Measurements from ENCODE around the gene B3GNT4. TPM values are rescaled to one million over a fixed set of nuclear protein-coding genes. Genes with fewer than 3 reads are reported as not detected.

The B3GNT4 gene
- total RNA-seq, 2 experiments from 2014 or later = not detected

- no peaks in the 10 kb centered on the region for H3K36me3 ChIP-seq (ENCODE audit: insufficient read depth, low read length)
- H3K4me3 ChIP-seq (ENCODE audit: low read depth, low read length, poor library complexity, severe bottlenecking) = no peak overlapping the region
- no peak overlapping the region for H3K27ac ChIP-seq (ENCODE audit: low read depth, low read length, poor library complexity, severe bottlenecking)
- DNase-seq (ENCODE audit: low spot score) = no peak
- TF ChIP-seq CTCF (conservative IDR thresholded peaks at IDR 0.05; ENCODE audit: low read length) (no peak), EZH2phosphoT487 (IDR thresholded peaks at IDR 0.05; ENCODE audit: borderline replicate concordance, low read depth, low read length) (no peak)
- H3K79me2 ChIP-seq (ENCODE audit: insufficient read depth, low read depth, low read length) = no peaks in the 10 kb centered on the region
- H3K9me2 ChIP-seq (ENCODE audit: insufficient read depth, low read length) = no peaks in the 10 kb centered on the region
- CTCF ChIA-PET (ENCODE audit: unreplicated experiment) = no interaction called here
- H2AFZ ChIP-seq (ENCODE audit: low read length) = no peak overlapping the region
- no TSS peak for BruUV-seq (replicated peaks)
- POLR2A ChIA-PET = no interaction called here
- H3K9me3 ChIP-seq (ENCODE audit: low read length) = no peaks in the 10 kb centered on the region
- intact Hi-C loops (cut with micrococcal nuclease; ENCODE audit: unreplicated experiment) = no loop called here
- no peaks in the 10 kb centered on the region for H3K4me1 ChIP-seq (ENCODE audit: insufficient read depth, low read length, poor library complexity, severe bottlenecking)
- H4K20me1 ChIP-seq (ENCODE audit: insufficient read depth, low read length) = no peaks in the 10 kb centered on the region
- H3K4me2 ChIP-seq (ENCODE audit: low read length) = no peak overlapping the region
These were observed 35.0 kb upstream of the B3GNT4 start for GRCh38 chr12:122168492-122168891.

GRCh38 chr12:122171399-122171798, 32.1 kb upstream of the B3GNT4 start:
- no peaks in the 10 kb centered on the region for H3K79me2 ChIP-seq (ENCODE audit: insufficient read depth, low read depth, low read length)
- H3K9me2 ChIP-seq (ENCODE audit: insufficient read depth, low read length) = no peaks in the 10 kb centered on the region
- CTCF ChIA-PET (ENCODE audit: unreplicated experiment) = no interaction called here
- POLR2A ChIA-PET = no interaction called here
- no peaks in the 10 kb centered on the region for H3K36me3 ChIP-seq (ENCODE audit: insufficient read depth, low read length)
- no TSS peak for BruUV-seq (replicated peaks)
- H3K27ac ChIP-seq (ENCODE audit: low read depth, low read length, poor library complexity, severe bottlenecking) = no peak overlapping the region
- no peak overlapping the region for H3K4me2 ChIP-seq (ENCODE audit: low read length)
- H3K4me1 ChIP-seq (ENCODE audit: insufficient read depth, low read length, poor library complexity, severe bottlenecking) = no peaks in the 10 kb centered on the region
- no peak overlapping the region for H3K4me3 ChIP-seq (ENCODE audit: low read depth, low read length, poor library complexity, severe bottlenecking)
- DNase-seq (ENCODE audit: low spot score) = no peak
- no peaks in the 10 kb centered on the region for H3K9me3 ChIP-seq (ENCODE audit: low read length)
- TF ChIP-seq CTCF (conservative IDR thresholded peaks at IDR 0.05; ENCODE audit: low read length) (no peak), EZH2phosphoT487 (IDR thresholded peaks at IDR 0.05; ENCODE audit: borderline replicate concordance, low read depth, low read length) (no peak)
- intact Hi-C loops (cut with micrococcal nuclease; ENCODE audit: unreplicated experiment) = no loop called here
- no peaks in the 10 kb centered on the region for H4K20me1 ChIP-seq (ENCODE audit: insufficient read depth, low read length)
- H2AFZ ChIP-seq (ENCODE audit: low read length) = no peak overlapping the region

- Histone ChIP-seq H3K4me2 (ENCODE audit: low read length) (no peak overlapping the region), H2AFZ (ENCODE audit: low read length) (no peak overlapping the region), H3K4me1 (ENCODE audit: insufficient read depth, low read length, poor library complexity, severe bottlenecking) (no peaks in the 10 kb centered on the region), H3K36me3 (ENCODE audit: insufficient read depth, low read length) (no peaks in the 10 kb centered on the region), H3K79me2 (ENCODE audit: insufficient read depth, low read depth, low read length) (no peaks in the 10 kb centered on the region), H3K4me3 (ENCODE audit: low read depth, low read length, poor library complexity, severe bottlenecking) (no peak overlapping the region), H3K27ac (ENCODE audit: low read depth, low read length, poor library complexity, severe bottlenecking) (no peak overlapping the region), H3K9me2 (ENCODE audit: insufficient read depth, low read length) (no peaks in the 10 kb centered on the region), H3K9me3 (ENCODE audit: low read length) (no peaks in the 10 kb centered on the region), H4K20me1 (ENCODE audit: insufficient read depth, low read length) (no peaks in the 10 kb centered on the region)
- no peak for DNase-seq (ENCODE audit: low spot score)
- POLR2A ChIA-PET = no interaction called here
- intact Hi-C loops (cut with micrococcal nuclease; ENCODE audit: unreplicated experiment) = no loop called here
- BruUV-seq (replicated peaks) = no TSS peak
- no peak for TF ChIP-seq CTCF (conservative IDR thresholded peaks at IDR 0.05; ENCODE audit: low read length)
- no peak for TF ChIP-seq EZH2phosphoT487 (IDR thresholded peaks at IDR 0.05; ENCODE audit: borderline replicate concordance, low read depth, low read length)
- CTCF ChIA-PET (ENCODE audit: unreplicated experiment) = no interaction called here
These were observed 31.1 kb upstream of the B3GNT4 start for GRCh38 chr12:122172262-122172939.

All from OCI-LY7 (cell line).